ENCODE results near the gene PLEKHM3. TPM values are rescaled to one million over a fixed set of nuclear protein-coding genes. Genes with fewer than 3 reads are reported as not detected.

Gene PLEKHM3
- total and polyA plus RNA-seq, 2 of the 13 experiments (the other 11 are each of a cell fraction or from before 2014, with no cell fraction given): 4.5 to 4.7 TPM

DNA sequence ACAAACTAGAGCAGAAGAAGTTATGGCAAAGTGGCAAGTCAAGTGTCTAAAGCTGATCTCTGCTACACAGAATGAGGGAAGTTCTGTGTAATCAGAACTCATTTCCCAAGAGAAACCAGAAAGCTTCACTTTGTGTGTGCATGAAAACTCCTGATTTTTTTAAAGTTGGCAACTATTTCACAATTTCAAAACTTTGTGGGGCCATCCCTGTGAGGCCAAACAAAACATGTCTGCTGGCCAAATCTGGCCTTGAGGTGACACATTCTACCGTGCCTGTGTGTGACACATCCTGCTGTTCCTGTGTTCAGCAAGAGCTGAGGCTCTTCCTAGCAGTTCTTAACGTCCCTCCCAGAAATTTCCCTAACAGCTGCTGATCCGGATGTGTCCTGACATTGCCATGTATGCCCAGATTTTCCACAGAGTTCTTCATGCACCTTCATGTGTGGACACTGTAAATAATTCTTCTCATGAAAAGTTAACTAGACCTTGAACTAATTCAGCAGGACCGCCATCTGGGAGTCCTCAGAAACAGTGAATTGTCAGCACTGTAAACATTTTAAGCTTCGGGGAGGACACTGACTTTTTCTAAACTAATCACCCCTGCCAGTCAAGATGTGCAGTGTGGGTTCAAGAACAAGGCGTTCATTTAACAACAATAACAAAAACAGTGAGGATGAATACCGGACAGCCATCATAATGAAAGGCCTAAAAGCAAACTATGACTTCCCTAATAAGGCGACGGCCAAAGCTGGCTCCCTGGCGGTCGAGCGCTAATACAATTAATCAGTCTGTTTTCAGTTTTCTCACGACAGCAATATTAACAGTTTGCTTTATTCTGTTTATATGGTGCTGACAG, 99.0 kb downstream of the PLEKHM3 start (continued):
- TF ChIP-seq THAP8 (CRISPR knock-in tag; IDR thresholded peaks at IDR 0.05; ENCODE audit: borderline replicate concordance) (no peak), ZNF672 (CRISPR knock-in tag; IDR thresholded peaks at IDR 0.05) (no peak), ZNF775 (CRISPR knock-in tag; IDR thresholded peaks at IDR 0.05; ENCODE audit: borderline replicate concordance) (no peak), ZNF18 (CRISPR knock-in tag; IDR thresholded peaks at IDR 0.05; ENCODE audit: insufficient replicate concordance) (no peak), ATAD3A (CRISPR knock-in tag; IDR thresholded peaks at IDR 0.05) (no peak), DNMT1 (CRISPR knock-in tag; IDR thresholded peaks at IDR 0.05) (no peak), ATF7-NPFF (CRISPR knock-in tag; IDR thresholded peaks at IDR 0.05; ENCODE audit: low read depth) (no peak), KDM5A (IDR thresholded peaks at IDR 0.05; ENCODE audit: borderline replicate concordance, low read length) (no peak), FOXO1 (CRISPR knock-in tag; IDR thresholded peaks at IDR 0.05) (peak; percentile 90), BCL3 (CRISPR knock-in tag; IDR thresholded peaks at IDR 0.05) (no peak), ZNF572 (CRISPR knock-in tag; IDR thresholded peaks at IDR 0.05) (0 out of 2 replicates have a peak, but pooled peaks have one; percentile 39), SIX4 (CRISPR knock-in tag; IDR thresholded peaks at IDR 0.05) (peak; percentile 42; the same call in 1 of the 2 replicates), AKNA (CRISPR knock-in tag; IDR thresholded peaks at IDR 0.05; ENCODE audit: borderline replicate concordance) (no peak)
- TF ChIP-seq, protein P1, sequence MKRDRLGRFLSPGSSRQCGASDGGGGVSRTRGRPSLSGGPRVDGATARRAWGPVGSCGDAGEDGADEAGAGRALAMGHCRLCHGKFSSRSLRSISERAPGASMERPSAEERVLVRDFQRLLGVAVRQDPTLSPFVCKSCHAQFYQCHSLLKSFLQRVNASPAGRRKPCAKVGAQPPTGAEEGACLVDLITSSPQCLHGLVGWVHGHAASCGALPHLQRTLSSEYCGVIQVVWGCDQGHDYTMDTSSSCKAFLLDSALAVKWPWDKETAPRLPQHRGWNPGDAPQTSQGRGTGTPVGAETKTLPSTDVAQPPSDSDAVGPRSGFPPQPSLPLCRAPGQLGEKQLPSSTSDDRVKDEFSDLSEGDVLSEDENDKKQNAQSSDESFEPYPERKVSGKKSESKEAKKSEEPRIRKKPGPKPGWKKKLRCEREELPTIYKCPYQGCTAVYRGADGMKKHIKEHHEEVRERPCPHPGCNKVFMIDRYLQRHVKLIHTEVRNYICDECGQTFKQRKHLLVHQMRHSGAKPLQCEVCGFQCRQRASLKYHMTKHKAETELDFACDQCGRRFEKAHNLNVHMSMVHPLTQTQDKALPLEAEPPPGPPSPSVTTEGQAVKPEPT (CRISPR knock-in tag; IDR thresholded peaks at IDR 0.05; ENCODE audit: low read depth): peak; percentile 61; the same call in 1 of the 2 replicates
- TF ChIP-seq, protein P2, sequence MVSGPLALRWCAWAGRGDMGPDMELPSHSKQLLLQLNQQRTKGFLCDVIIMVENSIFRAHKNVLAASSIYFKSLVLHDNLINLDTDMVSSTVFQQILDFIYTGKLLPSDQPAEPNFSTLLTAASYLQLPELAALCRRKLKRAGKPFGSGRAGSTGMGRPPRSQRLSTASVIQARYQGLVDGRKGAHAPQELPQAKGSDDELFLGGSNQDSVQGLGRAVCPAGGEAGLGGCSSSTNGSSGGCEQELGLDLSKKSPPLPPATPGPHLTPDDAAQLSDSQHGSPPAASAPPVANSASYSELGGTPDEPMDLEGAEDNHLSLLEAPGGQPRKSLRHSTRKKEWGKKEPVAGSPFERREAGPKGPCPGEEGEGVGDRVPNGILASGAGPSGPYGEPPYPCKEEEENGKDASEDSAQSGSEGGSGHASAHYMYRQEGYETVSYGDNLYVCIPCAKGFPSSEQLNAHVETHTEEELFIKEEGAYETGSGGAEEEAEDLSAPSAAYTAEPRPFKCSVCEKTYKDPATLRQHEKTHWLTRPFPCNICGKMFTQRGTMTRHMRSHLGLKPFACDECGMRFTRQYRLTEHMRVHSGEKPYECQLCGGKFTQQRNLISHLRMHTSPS (CRISPR knock-in tag; IDR thresholded peaks at IDR 0.05; ENCODE audit: low read depth): peak; percentile 75; the same call in 1 of the 2 replicates

Measured in HepG2 (cell line).